Thymus (tissue), 2 donors: ENCODE measurements around the gene EFCAB8. TPM values are rescaled to one million over a fixed set of nuclear protein-coding genes. Genes with fewer than 3 reads are reported as not detected.

Source experiments
- polyA plus RNA-seq: library from polyadenylated mRNA; stranded (reverse); fragments of 200-250 nt; gene quantifications from one replicate; pipeline ENCODE4 v1.2.3, GENCODE V29; 2013
- total RNA-seq: library from RNA; stranded (reverse); fragments of 120-200 nt; gene quantifications from one replicate; pipeline ENCODE4 v1.2.4, GENCODE V29; 2013
- donor health status: healthy.

Gene EFCAB8
- total and polyA plus RNA-seq, 2 donors, result 0.33 to 0.46 TPM

Other genes with a start within 250 kb of the EFCAB8 start
- 0.05 TPM for gene C20orf203, start 185.0 kb upstream of the EFCAB8 start, total RNA-seq
- 0.23 TPM for gene C20orf203, start 185.0 kb upstream of the EFCAB8 start, polyA plus RNA-seq
- gene COMMD7, start 115.5 kb upstream of the EFCAB8 start, total RNA-seq, result 25.8 TPM
- 57.6 TPM for gene COMMD7, start 115.5 kb upstream of the EFCAB8 start, polyA plus RNA-seq
- gene DNMT3B, start 96.5 kb upstream of the EFCAB8 start, total RNA-seq, result 2.7 TPM
- 1.3 TPM for gene DNMT3B, start 96.5 kb upstream of the EFCAB8 start, polyA plus RNA-seq
- 94.9 TPM for gene MAPRE1, start 39.0 kb upstream of the EFCAB8 start, total RNA-seq
- gene MAPRE1, start 39.0 kb upstream of the EFCAB8 start, polyA plus RNA-seq, result 55.6 TPM
- not detected for gene SUN5, start 145.5 kb downstream of the EFCAB8 start, total RNA-seq
- not detected for gene SUN5, start 145.5 kb downstream of the EFCAB8 start, polyA plus RNA-seq
- gene BPIFB2, start 148.8 kb downstream of the EFCAB8 start, total RNA-seq, result 0.05 TPM
- gene BPIFB2, start 148.8 kb downstream of the EFCAB8 start, polyA plus RNA-seq, result 0.73 TPM
- not detected for gene BPIFB6, start 172.7 kb downstream of the EFCAB8 start, total RNA-seq
- gene BPIFB6, start 172.7 kb downstream of the EFCAB8 start, polyA plus RNA-seq, result 0.05 TPM
- 0.05 TPM for gene BPIFB3, start 195.0 kb downstream of the EFCAB8 start, total RNA-seq
- gene BPIFB3, start 195.0 kb downstream of the EFCAB8 start, polyA plus RNA-seq, result 0.48 TPM
- gene BPIFB4, start 220.7 kb downstream of the EFCAB8 start, total RNA-seq, result 0.05 TPM
- gene BPIFB4, start 220.7 kb downstream of the EFCAB8 start, polyA plus RNA-seq, result 0.64 TPM